Esophagus mucosa (tissue), 1 donor: ENCODE data around the gene IL15RA. TPM values are rescaled to one million over a fixed set of nuclear protein-coding genes. Genes with fewer than 3 reads are reported as not detected.
"Not testable (repeated sequence)": the region's sequence is repeated elsewhere in the genome, so short reads cannot be mapped to it uniquely, and the experiment has no call there.

Source experiments
- ATAC-seq: fragments of 200-7000 bp; cut with Tn5 transposase; one replicate; pipeline ENCODE4 v1.9.1; 2020
- total RNA-seq: library from RNA; stranded (reverse); gene quantifications from one replicate; pipeline ENCODE4 v1.2.4, GENCODE V29; 2023
- donor health status: DM: yes; HTN: yes; CAD: no.

IL15RA gene
- total RNA-seq, 1 donor from 2014 or later = 5.2 TPM

DNA sequence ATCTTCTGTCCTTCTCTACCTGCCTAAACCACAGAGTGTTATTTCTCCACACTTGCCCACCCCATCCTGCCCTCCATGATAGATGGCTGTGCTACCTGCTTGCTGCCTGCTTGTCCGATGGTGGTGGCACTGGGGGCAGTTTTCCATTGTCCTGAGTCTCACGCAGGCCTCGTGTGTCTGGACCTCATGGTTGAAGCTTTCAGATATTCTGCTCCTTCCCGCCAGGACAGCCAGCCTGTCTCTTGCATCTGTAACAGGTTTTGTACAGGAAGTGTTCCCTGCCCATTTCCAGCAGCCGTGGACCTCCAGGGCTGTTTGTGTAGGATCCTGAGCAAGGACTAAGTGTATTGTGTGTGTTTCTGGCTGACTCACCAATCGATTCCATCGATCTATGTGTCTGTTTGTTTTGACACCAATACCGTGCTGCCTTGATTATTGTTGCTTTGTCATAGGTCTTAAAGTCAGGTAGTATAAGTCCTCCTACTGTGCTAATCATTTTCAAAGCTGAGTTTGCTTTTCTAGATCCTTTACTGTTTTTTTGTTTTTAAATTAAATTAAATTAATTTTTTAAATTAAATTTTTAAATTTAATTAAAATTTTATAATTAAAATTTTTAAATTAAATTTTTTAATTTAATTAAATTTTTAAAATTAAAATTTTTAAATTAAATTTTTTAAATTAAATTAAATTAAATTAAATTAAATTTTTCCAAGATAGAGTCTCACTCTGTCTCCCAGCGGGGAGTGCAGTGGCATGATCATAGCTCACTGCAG, 8.5 kb downstream of the IL15RA start:
- no peak for ATAC-seq

GRCh38 chr10:5968037-5968680, 9.2 kb downstream of the IL15RA start:
- no peak for ATAC-seq

- ATAC-seq = no peak
Measured at GRCh38 chr10:5965266-5965665, 12.1 kb downstream of the IL15RA start.

DNA sequence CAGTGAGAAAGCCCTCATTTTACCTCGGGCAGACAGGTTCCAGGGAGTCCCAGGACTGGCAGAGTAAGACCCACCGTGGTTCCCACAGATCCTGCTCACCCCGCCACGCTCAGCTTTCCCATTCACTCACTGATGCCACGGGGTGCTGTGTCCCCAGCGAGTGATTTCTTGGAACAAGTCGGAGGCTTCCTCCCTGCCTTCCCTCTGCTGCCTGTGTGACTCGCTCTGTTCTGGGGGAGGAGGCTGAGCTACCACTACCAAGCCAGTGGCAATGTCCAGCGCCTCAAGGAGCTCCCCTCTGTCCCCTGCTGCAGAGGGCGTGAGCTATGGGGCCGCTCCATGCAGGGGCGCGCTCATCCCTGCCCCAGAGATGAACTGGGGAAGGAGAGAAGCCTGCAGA, 12.6 kb downstream of the IL15RA start:
- ATAC-seq = no peak

DNA sequence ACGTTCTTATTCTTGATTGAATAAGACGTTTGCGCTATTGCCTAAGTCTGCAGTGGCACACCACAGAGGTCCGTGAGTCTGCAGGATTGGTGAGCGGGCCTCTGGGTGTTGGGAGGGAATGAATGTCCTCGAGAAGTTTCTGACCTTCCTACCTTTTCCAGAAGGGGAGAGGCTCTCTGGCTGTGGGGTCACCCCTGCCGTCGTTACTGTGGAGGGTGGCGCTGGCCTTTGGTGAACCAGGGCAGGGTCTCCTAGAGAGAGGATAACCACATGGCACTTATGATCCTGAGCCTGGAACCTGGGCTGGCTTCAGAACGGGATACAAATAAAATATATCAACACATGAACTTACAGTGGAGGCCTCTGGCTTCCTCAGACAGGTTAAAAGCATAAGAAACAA, 13.8 kb downstream of the IL15RA start:
- no peak for ATAC-seq

- ATAC-seq = no peak
Measured at GRCh38 chr10:5963071-5963470, 14.3 kb downstream of the IL15RA start.

DNA sequence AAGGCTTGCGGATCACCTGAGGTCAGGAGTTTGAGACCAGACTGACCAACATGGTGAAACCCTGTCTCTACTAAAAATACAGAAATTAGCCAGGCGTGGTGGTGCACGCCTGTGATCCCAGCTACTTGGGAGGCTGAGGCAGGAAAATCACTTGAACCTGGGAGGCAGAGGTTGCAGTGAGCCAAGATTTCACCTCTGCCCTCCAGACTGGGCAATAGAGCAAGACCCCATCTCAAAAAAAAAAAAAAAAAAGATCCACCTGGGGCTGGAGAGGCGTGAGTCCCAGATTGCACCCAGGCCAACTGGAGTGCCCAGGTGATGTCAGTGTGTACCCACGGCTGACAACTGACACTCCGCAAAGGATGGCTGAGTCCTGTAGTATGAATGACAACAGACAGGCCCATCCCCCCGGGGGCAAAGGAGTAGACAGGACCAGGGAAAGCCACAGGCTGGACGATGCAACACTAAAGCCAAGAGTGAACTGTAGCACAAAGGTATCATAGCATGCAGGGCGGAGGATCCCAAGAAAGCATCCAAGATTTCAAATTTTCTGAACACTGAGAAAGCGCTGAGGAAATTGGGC, 14.9 kb downstream of the IL15RA start:
- ATAC-seq = not testable (repeated sequence)

GRCh38 chr10:5961405-5962100, 15.8 kb downstream of the IL15RA start:
- ATAC-seq = no peak

DNA sequence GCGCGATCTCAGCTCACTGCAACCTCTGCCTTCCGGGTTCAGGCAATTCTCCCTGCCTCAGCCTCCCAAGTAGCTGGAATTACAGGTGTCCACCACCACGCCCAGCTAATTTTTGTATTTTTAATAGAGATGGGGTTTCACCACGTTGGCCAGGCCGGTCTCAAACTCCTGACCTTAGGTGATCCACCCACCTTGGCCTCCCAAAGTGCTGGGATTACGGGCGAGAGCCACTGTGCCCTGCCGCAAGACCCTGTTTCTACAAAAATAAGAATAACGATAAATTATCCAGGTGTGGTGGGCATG, 16.4 kb downstream of the IL15RA start:
- not testable (repeated sequence) for ATAC-seq

DNA sequence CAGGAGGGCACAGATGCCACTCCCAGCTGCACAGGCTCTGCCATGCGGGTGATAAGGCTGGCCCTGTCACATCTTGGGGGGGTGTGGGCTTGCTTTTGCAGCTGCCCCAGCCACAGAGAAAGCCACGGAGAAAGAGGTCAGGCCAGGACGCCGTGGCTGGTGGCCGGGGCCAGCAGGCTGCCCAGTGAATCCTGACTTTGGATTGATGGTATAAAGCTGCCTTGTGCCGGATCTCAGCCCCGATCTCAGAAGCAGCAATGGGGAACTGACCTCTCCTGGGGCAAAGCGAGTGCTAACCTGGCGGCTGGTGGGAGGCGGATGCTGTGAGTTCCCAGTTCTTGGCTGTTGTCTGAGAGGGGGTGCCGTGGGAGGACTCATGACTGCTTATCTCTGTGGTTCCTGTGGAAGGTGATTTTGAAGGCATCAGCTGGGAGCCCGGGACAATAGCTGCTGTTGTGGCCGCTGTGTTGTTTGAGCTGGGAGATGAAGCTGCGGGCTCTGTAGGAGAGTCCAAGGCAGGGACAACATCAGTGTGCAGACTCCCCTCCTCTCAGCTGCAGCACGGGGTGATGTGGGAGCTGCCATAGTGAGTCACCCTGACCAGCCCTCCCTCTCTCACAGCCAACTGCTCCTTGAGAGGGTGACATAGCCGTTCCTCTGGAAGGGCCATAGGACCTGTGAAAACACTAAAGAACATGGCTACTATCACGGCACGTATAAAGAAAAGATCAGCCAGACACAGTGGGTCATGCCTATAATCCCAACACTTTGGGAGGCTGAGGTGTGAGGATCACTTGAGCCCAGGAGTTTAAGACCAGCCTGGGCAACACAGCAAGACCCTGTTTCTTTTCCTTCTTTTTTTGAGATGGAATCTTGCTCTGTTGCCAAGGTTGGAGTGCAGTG, 17.0 kb downstream of the IL15RA start:
- no peak for ATAC-seq

GRCh38 chr10:5959581-5960069, 17.7 kb downstream of the IL15RA start:
- no peak for ATAC-seq

DNA sequence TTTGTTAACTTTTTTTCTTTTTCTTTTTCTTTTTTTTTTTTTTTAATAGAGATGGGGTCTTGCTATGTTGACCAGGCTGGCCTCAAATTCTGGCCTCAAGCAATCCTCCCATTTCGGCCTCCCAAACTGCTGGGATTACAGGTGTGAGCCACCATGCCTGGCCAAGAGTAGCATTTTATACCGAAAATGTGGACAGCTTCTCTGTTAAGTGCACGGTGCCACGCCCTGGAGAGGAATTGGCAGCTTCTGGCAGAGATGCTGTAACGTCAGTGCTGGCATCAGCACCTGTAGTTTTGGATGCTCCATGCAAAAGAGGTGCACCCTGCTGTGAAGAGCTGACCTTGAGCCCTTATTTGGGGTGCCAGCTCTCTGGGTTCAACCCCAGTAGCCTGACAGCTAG, 18.2 kb downstream of the IL15RA start:
- no peak for ATAC-seq

DNA sequence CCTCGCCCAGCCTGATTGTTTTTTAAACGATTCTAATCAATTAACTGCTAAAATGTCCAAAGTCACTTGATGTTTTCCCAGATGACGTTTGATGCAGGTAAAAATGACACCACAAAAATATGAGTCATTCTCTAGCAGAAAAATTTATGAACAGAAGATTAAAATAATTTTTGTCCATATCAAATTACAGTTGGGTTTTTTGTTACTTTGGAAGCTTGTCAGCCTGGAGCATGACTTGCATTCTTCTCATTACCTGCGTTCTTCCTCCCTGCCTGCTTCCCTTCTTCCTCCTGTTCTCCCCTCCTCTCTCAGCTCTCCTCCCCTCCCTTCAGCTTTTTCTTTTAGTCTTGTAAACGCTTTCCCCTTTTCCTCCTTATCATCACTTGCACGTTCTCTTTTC, 18.7 kb downstream of the IL15RA start:
- ATAC-seq = no peak

- ATAC-seq = no peak
Measured at GRCh38 chr10:5958077-5958476, 19.3 kb downstream of the IL15RA start.

DNA sequence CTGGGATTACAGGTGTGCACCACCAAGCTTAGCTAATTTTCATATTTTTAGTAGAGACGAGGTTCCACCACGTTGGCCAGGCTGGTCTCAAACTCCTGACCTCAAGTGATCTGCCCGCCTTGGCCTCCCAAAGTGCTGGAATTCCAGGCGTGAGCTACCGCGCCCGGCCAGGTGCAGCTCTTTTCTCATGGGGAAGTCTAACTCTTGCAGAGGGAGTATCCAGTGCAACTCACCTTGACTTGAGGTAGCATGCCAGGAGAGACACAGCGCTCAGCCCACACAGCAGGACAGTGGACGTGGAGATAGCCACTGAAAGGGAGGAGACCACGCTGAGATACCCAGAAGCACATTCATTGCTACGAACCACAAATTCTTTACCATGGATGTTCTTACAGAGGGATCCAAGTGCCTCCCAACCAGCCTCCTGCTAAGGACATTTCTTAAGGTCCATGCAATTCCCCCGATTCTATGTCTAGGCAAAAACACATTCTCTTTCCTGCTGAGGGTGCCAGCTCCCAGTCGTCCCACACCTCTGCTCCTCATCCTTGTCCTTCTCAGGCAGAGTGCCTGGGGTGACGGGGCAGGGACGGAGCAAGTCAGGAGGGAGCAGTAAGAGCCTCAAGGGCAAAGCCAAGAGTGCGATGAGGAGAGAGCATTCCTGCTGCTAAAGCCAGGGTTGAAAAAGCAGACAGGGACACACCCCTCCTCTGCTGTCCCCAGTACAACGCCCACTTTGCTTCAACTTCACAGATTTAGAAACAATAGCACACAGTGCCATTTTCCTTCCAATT, 21.0 kb downstream of the IL15RA start:
- ATAC-seq = no peak

DNA sequence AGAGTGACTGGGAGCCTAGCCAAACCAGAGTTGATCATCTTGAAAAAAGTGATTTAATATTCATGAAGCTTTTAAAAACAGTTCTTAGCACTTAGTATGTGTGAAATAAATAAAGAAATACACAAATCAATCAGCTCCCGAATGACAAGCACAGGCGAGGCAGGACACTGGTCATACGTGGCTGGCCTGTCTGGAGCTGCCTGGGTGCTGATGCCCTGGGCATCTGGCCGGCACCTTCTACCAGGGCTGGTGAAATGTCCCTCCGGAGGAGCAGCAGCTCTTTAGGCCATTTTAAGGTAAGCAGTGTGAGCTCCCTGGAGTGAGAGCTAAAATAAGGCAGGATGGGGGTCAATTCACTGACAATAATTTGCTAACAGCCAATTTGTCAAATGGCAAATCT, 23.7 kb downstream of the IL15RA start:
- no peak for ATAC-seq

DNA sequence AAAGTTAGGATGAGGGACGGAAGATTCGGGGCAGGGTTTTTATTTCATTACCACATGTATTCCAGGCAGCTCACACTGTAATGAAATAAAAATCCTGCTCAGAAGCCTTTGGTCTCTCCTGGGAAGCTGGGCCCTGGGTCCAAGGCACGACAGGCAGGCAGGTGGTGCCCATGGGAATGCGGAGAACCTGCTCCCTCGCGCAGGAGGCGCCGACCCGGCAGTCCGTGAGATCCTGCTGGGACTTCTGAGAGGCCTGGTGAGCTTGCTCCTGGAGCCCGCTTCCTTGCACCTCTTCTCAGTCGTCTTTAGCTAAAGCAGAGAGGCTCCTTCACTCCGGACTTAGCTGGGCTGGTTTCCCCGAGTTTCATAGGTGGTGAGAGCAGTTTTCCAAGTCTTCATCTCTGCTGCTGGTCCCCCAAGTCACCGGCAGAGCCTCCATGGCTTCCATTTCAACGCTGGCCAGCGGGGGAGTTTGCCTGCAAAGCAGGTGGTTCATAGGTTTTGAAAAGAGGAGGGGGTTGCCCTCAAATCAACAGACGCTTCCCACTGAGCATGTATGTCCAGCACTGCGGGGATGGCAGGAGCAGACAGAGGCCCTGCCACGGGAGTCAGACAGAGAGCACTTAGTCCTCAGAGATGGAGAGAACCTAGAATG, 24.5 kb downstream of the IL15RA start:
- ATAC-seq = no peak

GRCh38 chr10:5951721-5952407, 25.5 kb downstream of the IL15RA start:
- no peak for ATAC-seq

DNA sequence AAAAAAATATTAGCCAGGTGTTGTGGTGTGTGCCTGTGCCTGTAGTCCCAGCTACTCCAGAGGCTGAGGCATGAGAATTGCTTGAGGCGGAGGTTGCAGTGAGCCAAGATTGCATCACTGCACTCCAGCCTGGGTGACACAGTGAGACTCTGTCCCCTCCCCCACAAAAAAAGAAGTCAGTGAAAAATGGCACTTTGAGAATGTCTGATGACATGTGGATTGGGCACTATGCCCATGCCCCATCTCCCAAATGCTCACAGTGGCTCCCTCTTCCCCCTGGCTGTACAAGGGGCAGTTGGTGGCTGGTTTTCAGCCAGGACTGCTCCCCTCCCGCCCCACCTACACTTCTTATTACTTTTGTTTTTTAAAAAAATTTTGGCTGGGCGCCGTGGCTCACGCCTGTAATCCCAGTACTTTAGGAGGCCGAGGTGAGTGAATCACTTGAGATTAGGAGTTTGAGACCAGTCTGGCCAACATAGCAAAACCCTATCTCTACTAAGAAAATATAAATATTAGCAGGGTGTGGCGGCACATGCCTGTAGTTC, 26.1 kb downstream of the IL15RA start:
- peak; percentile 91 for ATAC-seq
